Measurements from ENCODE around the gene TGFBRAP1.

DNA sequence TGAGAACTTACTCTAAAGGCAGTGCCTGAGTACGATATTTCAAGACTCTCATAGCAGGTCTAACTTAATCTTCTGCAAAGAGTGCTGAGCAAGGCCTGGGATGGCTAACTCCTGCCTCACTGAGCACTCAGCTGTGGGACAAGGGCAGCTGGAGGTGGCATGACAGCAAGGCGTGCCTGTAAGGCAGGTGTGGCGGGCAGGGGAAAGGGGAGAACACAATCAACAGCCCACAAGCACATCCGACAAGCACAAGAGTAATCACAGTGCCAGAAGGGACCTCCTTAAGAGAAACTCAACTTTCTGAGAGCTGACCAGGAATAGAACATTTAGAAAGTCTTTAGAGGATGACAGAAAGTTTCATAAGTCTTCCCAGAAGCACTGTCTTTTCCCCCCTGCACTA, 46.0 kb downstream of the TGFBRAP1 start:
- TF ChIP-seq POLR2AphosphoS5 (IDR thresholded peaks at IDR 0.05; ENCODE audit: low read depth, low read length), result no peak
- TF ChIP-seq POLR2A (IDR thresholded peaks at IDR 0.05; ENCODE audit: low read depth, low read length), result no peak

Data from GM12892 (cell line).